ENCODE results near the gene C3orf85. TPM values are rescaled to one million over a fixed set of nuclear protein-coding genes. Genes with fewer than 3 reads are reported as not detected.

C3orf85 gene
- total RNA-seq, 2 experiments from 2014 or later: not detected

GRCh38 chr3:109171479-109171878, 35.0 kb downstream of the C3orf85 start:
- H3K36me3 Mint-ChIP-seq: no peaks in the 10 kb centered on the region
- no peak overlapping the region for H3K27ac Mint-ChIP-seq
- H3K4me1 Mint-ChIP-seq: no peaks in the 10 kb centered on the region
- CTCF ChIA-PET: no interaction called here
- H3K27me3 Mint-ChIP-seq: no peaks in the 10 kb centered on the region
- H3K4me3 Mint-ChIP-seq: no peak overlapping the region
- ATAC-seq: no peak
- H3K9me3 Mint-ChIP-seq (ENCODE audit: low read depth): no peaks in the 10 kb centered on the region
- no peak for DNase-seq

DNA sequence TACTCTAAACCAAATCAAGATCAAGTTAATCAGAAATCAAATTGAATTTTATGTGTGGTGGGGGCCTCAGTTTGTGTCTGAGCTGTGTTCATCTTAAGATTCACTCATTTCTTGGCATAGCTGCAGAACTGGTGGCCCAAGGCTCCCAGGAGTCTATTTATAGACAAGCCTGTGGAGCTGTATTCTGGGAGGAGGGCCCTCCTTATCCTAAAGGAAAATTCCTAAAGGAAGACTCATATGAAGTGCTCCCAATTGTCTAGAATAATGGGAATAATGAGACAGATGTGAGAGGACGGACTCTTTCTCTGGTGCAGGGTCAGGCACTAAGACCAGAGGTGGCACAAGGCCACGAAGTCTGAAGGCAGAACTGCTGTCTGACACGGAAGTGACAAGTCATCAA, 38.9 kb downstream of the C3orf85 start:
- CTCF ChIA-PET: no interaction called here
- Mint-ChIP-seq H3K36me3 (no peaks in the 10 kb centered on the region), H3K4me1 (no peaks in the 10 kb centered on the region), H3K9me3 (ENCODE audit: low read depth) (no peaks in the 10 kb centered on the region), H3K27me3 (no peaks in the 10 kb centered on the region), H3K27ac (no peak overlapping the region), H3K4me3 (no peak overlapping the region)
- no peak for ATAC-seq
- no peak for DNase-seq

DNA sequence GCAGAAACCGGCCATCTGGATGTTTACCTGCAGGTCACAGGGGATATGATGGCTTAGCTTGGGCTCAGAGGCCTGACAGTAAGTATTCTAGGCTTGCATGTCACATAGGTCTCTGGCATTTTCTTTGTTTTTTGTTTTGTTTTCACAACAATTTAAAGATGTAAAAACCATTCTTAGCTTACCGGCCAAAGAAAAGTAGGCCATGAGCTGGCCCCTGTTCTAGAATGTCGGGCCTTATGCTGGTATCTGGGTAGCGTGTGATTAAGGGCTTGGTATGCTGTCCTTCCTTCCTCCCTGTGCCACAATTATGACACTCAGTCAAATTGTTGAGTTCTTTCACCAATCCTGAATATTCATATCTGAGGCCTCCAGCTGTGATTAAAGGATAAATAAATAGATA, 40.2 kb downstream of the C3orf85 start:
- Mint-ChIP-seq H3K36me3 (no peaks in the 10 kb centered on the region), H3K27ac (no peak overlapping the region), H3K4me3 (no peak overlapping the region), H3K9me3 (ENCODE audit: low read depth) (no peaks in the 10 kb centered on the region), H3K4me1 (no peaks in the 10 kb centered on the region), H3K27me3 (no peaks in the 10 kb centered on the region)
- DNase-seq: no peak
- CTCF ChIA-PET: no interaction called here
- ATAC-seq: no peak

DNA sequence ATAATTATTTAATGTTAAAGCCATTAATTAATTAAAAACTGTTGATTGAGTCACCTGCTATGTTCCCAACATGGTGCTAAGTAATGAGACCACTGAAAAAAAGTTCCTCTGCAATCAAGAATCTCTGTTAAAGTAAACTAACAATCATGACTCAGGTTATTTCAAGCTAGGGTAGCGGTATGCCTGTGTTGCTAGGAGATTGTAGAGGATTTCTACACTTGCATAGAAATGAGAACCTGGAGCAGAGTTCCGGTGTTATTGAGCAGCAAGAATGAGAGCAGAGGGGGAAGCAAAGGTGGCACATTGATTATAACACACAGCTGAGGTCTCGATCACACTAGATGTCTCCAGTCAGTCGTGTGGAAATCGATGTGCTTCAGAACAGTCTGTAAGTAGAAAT, 41.4 kb downstream of the C3orf85 start:
- CTCF ChIA-PET: no interaction called here
- Mint-ChIP-seq H3K4me3 (no peak overlapping the region), H3K36me3 (no peaks in the 10 kb centered on the region), H3K27ac (no peak overlapping the region), H3K4me1 (no peaks in the 10 kb centered on the region), H3K27me3 (no peaks in the 10 kb centered on the region), H3K9me3 (ENCODE audit: low read depth) (no peaks in the 10 kb centered on the region)
- DNase-seq (no peak), ATAC-seq (no peak)

- CTCF ChIA-PET: no interaction called here
- ATAC-seq: no peak
- DNase-seq: no peak
- no peaks in the 10 kb centered on the region for H3K36me3 Mint-ChIP-seq
- no peaks in the 10 kb centered on the region for H3K27me3 Mint-ChIP-seq
- no peaks in the 10 kb centered on the region for H3K4me1 Mint-ChIP-seq
- H3K4me3 Mint-ChIP-seq: no peak overlapping the region
- H3K9me3 Mint-ChIP-seq (ENCODE audit: low read depth): no peaks in the 10 kb centered on the region
- no peak overlapping the region for H3K27ac Mint-ChIP-seq
These were observed 42.2 kb downstream of the C3orf85 start for GRCh38 chr3:109178708-109179107.

- H3K4me3 Mint-ChIP-seq: no peak overlapping the region
- no peak overlapping the region for H3K27ac Mint-ChIP-seq
- ATAC-seq (no peak), DNase-seq (no peak)
- H3K9me3 Mint-ChIP-seq (ENCODE audit: low read depth): no peaks in the 10 kb centered on the region
- H3K27me3 Mint-ChIP-seq: peaks cover 3% of the 10 kb centered on the region
- CTCF ChIA-PET: no interaction called here
- no peaks in the 10 kb centered on the region for H3K36me3 Mint-ChIP-seq
- no peaks in the 10 kb centered on the region for H3K4me1 Mint-ChIP-seq
These were observed 48.2 kb downstream of the C3orf85 start for GRCh38 chr3:109184726-109185125.

GRCh38 chr3:109187390-109187789, 50.9 kb downstream of the C3orf85 start:
- no peak for ATAC-seq

DNA sequence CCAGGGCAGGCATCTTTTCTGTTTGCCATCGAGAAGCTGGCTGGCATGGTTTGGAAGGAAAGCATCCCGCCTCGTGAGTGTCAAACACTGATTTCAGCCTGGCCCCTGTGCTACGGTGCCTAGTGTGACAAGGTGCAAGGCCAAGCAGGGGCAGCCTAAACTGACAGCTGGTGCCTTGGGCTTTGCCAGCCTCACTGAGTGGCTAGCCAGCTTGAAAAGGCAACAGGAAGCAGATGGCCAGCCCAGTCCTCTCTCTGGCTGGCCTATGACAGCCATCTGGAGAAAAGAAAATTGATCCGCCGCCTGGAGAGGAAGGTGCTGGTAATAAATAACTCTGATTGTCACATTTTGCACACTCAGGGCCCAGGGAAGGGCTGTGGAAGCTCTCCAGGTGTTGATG, 52.2 kb downstream of the C3orf85 start:
- no peak overlapping the region for H3K27ac Mint-ChIP-seq
- peaks cover 3% of the 10 kb centered on the region for H3K27me3 Mint-ChIP-seq
- CTCF ChIA-PET: no interaction called here
- no peaks in the 10 kb centered on the region for H3K36me3 Mint-ChIP-seq
- H3K4me3 Mint-ChIP-seq: no peak overlapping the region
- H3K9me3 Mint-ChIP-seq (ENCODE audit: low read depth): no peaks in the 10 kb centered on the region
- no peaks in the 10 kb centered on the region for H3K4me1 Mint-ChIP-seq
- ATAC-seq (no peak), DNase-seq (no peak)

More at GRCh38 chr3:109187390-109187789, 50.9 kb downstream of the C3orf85 start:
- H3K9me3 Mint-ChIP-seq (ENCODE audit: low read depth): no peaks in the 10 kb centered on the region
- H3K27me3 Mint-ChIP-seq: peaks cover 3% of the 10 kb centered on the region
- no peaks in the 10 kb centered on the region for H3K4me1 Mint-ChIP-seq
- H3K4me3 Mint-ChIP-seq: no peak overlapping the region
- CTCF ChIA-PET: interaction anchor here (0.6 kb wide), 1 partner anchor 799 kb away, joined by 4 read pairs; no protein-coding TSS in a partner anchor
- no peaks in the 10 kb centered on the region for H3K36me3 Mint-ChIP-seq
- no peak for DNase-seq
- no peak overlapping the region for H3K27ac Mint-ChIP-seq

DNA sequence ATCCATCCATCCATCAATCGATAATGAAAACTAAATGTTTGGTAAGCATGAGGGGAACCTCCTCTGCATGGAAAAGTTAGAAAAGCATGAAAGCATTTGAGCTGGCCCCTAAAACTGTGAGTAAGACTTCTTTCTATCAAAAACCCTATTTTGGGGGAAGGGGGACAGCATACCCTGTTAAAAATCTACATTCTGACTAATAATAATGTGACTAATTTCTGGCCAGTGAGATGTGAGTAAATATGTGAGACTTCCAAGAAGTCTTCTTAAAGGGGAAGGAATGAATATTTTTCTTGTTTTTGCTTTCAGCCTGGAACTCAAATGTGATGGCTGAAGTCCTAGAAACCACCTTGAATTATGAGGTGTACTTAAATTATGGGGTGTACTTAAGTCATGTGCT, 54.9 kb downstream of the C3orf85 start:
- DNase-seq (no peak), ATAC-seq (no peak)
- H3K4me3 Mint-ChIP-seq: no peak overlapping the region
- no peaks in the 10 kb centered on the region for H3K36me3 Mint-ChIP-seq
- no peaks in the 10 kb centered on the region for H3K4me1 Mint-ChIP-seq
- CTCF ChIA-PET: no interaction called here
- H3K27ac Mint-ChIP-seq: no peak overlapping the region
- H3K27me3 Mint-ChIP-seq: peaks cover 2% of the 10 kb centered on the region
- no peaks in the 10 kb centered on the region for H3K9me3 Mint-ChIP-seq (ENCODE audit: low read depth)

GRCh38 chr3:109195815-109196214, 59.3 kb downstream of the C3orf85 start:
- H3K9me3 Mint-ChIP-seq (ENCODE audit: low read depth): no peaks in the 10 kb centered on the region
- no peak overlapping the region for H3K27ac Mint-ChIP-seq
- no peak for DNase-seq
- no peaks in the 10 kb centered on the region for H3K4me1 Mint-ChIP-seq
- CTCF ChIA-PET: no interaction called here
- H3K4me3 Mint-ChIP-seq: no peak overlapping the region
- peaks cover 2% of the 10 kb centered on the region for H3K27me3 Mint-ChIP-seq
- ATAC-seq: no peak
- no peaks in the 10 kb centered on the region for H3K36me3 Mint-ChIP-seq

Other genes starting within 250 kb of the C3orf85 start
- gene GUCA1C, start 182.8 kb upstream of the C3orf85 start, total RNA-seq: not detected
- not detected for gene MORC1, start 18.6 kb upstream of the C3orf85 start, total RNA-seq
- not detected for gene DPPA2, start 179.8 kb downstream of the C3orf85 start, total RNA-seq
- gene DPPA4, start 200.8 kb downstream of the C3orf85 start, total RNA-seq: not detected